Panc1 (cell line): Measurements from ENCODE around the gene CELSR2. TPM values are rescaled to one million over a fixed set of nuclear protein-coding genes. Genes with fewer than 3 reads are reported as not detected.

ENCODE experiments used
- ATAC-seq: fragments of 200-7000 bp; cut with Tn5 transposase; 2 replicates; pipeline ENCODE4 v1.9.1; 2020; ENCODE audit warnings: mild to moderate bottlenecking, moderate library complexity
- BruUV-seq: library from RNA; stranded (reverse); fragments of 400-500 nt; replicated peaks from 2 replicates; lab custom pipeline; 2021; lab: Mats Ljungman, UMichigan
- CTCF ChIA-PET: fragments of 300-600 bp; sonication (Branson Sonifier 250); formaldehyde crosslinking; loops from one replicate; lab custom pipeline; 2022; ENCODE audit warnings: antibody characterized with exemption; lab: Charles Lee
- POLR2A ChIA-PET: fragments of 300-600 bp; sonication (Branson Sonifier 250); formaldehyde crosslinking; loops from one replicate; lab custom pipeline; 2022; ENCODE audit warnings: antibody characterized with exemption; lab: Charles Lee
- DNase-seq: peaks from one replicate; pipeline ENCODE4 v3.0.0-alpha.2; 2010; ENCODE audit warnings: low read depth, low spot score
- H3K27ac ChIP-seq: 2 replicates; pipeline ENCODE4 v1.5.1; 2011; ENCODE audit warnings: mild to moderate bottlenecking, low read length, inconsistent platforms
- H3K27me3 ChIP-seq: fragments of 200-500 bp; sonication (Bioruptor generic); 2 replicates; pipeline ENCODE4 v1.6.0; 2014; ENCODE audit warnings: low read length, inconsistent platforms; ENCODE audit not compliant: control insufficient read depth, insufficient read depth
- H3K36me3 ChIP-seq: fragments of 200-500 bp; sonication (Bioruptor generic); 2 replicates; pipeline ENCODE4 v1.5.1; 2014; ENCODE audit warnings: inconsistent platforms, mild to moderate bottlenecking, low read length, moderate library complexity; ENCODE audit not compliant: control insufficient read depth, insufficient read depth
- H3K4me1 ChIP-seq: 2 replicates; pipeline ENCODE4 v1.5.1; 2011; ENCODE audit warnings: inconsistent platforms, mild to moderate bottlenecking, low read length, moderate library complexity; ENCODE audit not compliant: control insufficient read depth, insufficient read depth
- H3K4me3 ChIP-seq, 2 experiments: 2 replicates each; pipeline ENCODE4 v1.5.1; 2011 to 2012; ENCODE audit warnings: low read depth in 2 of 2, low read length in 2 of 2, mild to moderate bottlenecking in 2 of 2, inconsistent platforms in 1 of 2, moderate library complexity in 1 of 2
- H3K9me3 ChIP-seq: fragments of 200-500 bp; sonication (Bioruptor generic); 2 replicates; pipeline ENCODE4 v1.5.1; 2014; ENCODE audit warnings: low read depth, mild to moderate bottlenecking, inconsistent platforms, low read length, moderate library complexity; ENCODE audit not compliant: control insufficient read depth, insufficient read depth
- SIN3A ChIP-seq: IDR thresholded peaks from 2 replicates; pipeline ENCODE4 v1.6.1; 2012; ENCODE audit warnings: low read depth, mild to moderate bottlenecking, low read length, moderate library complexity, borderline replicate concordance; ENCODE audit not compliant: insufficient read depth
- TCF7L2 ChIP-seq: IDR thresholded peaks from 2 replicates; pipeline ENCODE4 v1.6.1; 2011; ENCODE audit warnings: mild to moderate bottlenecking, low read depth, low read length, inconsistent platforms
- in situ Hi-C: cut with HindIII; loops from 2 replicates; pipeline ENCODE4 v1.10.0; 2016; ENCODE audit warnings: low sequenced_read_pairs, low pct_unique_long_range_greater_than_20kb
- intact Hi-C: fragments of 100-400 bp; cut with micrococcal nuclease; formaldehyde crosslinking; loops from one replicate; pipeline ENCODE4 v1.10.0; 2022; ENCODE audit not compliant: unreplicated experiment
- total RNA-seq: library from RNA; stranded (reverse); gene quantifications from one replicate; pipeline ENCODE4 v1.2.1, GENCODE V29; 2021; ENCODE audit not compliant: unreplicated experiment
- TF ChIP-seq, protein P1 (sequence below): fragments of 450-650 bp; IDR thresholded peaks from 2 replicates; pipeline ENCODE4 v1.5.1; 2017; ENCODE audit warnings: mild to moderate bottlenecking

CELSR2 gene
- total RNA-seq, 1 experiment from 2014 or later: 4.1 TPM

DNA sequence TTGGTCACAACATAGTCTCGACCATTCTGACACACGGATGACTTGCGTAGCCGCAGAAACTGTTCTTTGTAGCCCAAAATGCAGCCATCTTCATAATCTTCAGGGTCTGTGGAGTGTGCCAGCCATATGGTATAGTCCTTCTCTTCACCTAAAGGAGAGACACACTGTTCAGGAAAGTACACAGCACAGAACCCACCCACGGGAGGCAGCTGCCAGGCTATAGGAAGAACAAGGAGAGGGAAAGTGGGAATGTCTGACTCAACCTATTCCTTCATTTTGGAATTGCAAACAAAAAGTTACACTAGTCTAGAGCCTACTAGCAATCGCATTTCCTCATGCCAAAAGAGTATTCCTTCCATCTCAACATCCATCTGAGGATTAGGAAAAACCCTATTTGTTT, 73.6 kb downstream of the CELSR2 start:
- DNase-seq: no peak
- no TSS peak for BruUV-seq
- CTCF ChIA-PET: no interaction called here
- no peaks in the 10 kb centered on the region for H3K9me3 ChIP-seq
- intact Hi-C loops (no loop called here), in situ Hi-C loops (no loop called here)
- no peak for ATAC-seq
- H3K4me3 ChIP-seq: no peak overlapping the region
- no peaks in the 10 kb centered on the region for H3K4me1 ChIP-seq
- TF ChIP-seq TCF7L2 (no peak), SIN3A (no peak)
- TF ChIP-seq, protein P1, sequence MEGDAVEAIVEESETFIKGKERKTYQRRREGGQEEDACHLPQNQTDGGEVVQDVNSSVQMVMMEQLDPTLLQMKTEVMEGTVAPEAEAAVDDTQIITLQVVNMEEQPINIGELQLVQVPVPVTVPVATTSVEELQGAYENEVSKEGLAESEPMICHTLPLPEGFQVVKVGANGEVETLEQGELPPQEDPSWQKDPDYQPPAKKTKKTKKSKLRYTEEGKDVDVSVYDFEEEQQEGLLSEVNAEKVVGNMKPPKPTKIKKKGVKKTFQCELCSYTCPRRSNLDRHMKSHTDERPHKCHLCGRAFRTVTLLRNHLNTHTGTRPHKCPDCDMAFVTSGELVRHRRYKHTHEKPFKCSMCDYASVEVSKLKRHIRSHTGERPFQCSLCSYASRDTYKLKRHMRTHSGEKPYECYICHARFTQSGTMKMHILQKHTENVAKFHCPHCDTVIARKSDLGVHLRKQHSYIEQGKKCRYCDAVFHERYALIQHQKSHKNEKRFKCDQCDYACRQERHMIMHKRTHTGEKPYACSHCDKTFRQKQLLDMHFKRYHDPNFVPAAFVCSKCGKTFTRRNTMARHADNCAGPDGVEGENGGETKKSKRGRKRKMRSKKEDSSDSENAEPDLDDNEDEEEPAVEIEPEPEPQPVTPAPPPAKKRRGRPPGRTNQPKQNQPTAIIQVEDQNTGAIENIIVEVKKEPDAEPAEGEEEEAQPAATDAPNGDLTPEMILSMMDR: no peak
- POLR2A ChIA-PET: no interaction called here
- no peaks in the 10 kb centered on the region for H3K27me3 ChIP-seq
- H3K27ac ChIP-seq: no peak overlapping the region
- no peaks in the 10 kb centered on the region for H3K36me3 ChIP-seq

Other genes starting within 250 kb of the CELSR2 start
- 9.6 TPM for gene WDR47, start 207.4 kb upstream of the CELSR2 start, total RNA-seq
- gene TAF13, start 173.5 kb upstream of the CELSR2 start, total RNA-seq: 28.9 TPM
- 18.1 TPM for gene TMEM167B, start 158.8 kb upstream of the CELSR2 start, total RNA-seq
- gene ELAPOR1, start 135.4 kb upstream of the CELSR2 start, total RNA-seq: 0.28 TPM
- gene SARS1, start 35.6 kb upstream of the CELSR2 start, total RNA-seq: 115 TPM
- 40.6 TPM for gene PSRC1, start 33.6 kb downstream of the CELSR2 start, total RNA-seq
- not detected for gene MYBPHL, start 57.5 kb downstream of the CELSR2 start, total RNA-seq
- gene SORT1, start 148.4 kb downstream of the CELSR2 start, total RNA-seq: 25.1 TPM
- 118 TPM for gene PSMA5, start 176.9 kb downstream of the CELSR2 start, total RNA-seq
- 0.74 TPM for gene SYPL2, start 217.0 kb downstream of the CELSR2 start, total RNA-seq
- 4.9 TPM for gene ATXN7L2, start 234.4 kb downstream of the CELSR2 start, total RNA-seq
- 4.5 TPM for gene CYB561D1, start 244.6 kb downstream of the CELSR2 start, total RNA-seq